Measurements from ENCODE around the gene KRTAP5-2. TPM values are rescaled to one million over a fixed set of nuclear protein-coding genes. Genes with fewer than 3 reads are reported as not detected.

Gene KRTAP5-2
- total and polyA plus RNA-seq, 2 of the 8 experiments (the other 6 are each of a cell fraction or from before 2014, with no cell fraction given): not detected

DNA sequence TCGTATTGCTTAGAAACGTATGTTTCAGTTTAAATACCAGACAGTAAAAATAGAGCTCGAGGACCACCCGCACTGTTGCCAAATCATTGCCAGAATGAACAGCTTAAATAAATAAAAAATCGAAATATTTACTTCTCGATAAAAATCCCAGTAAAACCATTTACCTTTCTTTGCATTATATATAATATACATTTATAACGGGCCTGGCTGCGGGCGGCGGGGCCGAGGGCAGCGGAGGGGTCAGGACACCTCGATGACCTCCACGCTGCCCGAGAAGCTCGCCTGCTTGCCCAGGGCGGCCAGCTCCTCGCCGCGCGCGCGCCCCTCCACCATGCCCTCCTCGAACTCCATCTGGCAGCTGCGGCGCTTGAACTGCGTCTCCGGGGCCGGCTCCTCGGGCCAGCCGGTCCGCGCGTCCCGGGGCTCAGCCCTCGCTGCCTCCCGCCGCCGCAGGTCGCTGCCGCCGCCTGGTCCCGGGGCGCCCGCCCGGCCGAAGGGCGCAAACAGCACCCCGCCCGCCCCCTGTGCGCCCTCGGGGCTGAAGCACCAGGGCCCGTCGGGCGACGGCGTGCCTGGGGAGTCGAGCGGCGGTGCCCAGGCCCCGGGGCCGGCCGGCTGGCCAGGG lies 41.7 kb downstream of the KRTAP5-2 start:
- Histone ChIP-seq H2BK20ac (ENCODE audit: low read length) (no peak overlapping the region), H2BK15ac (ENCODE audit: low read length) (no peak overlapping the region), H4K20me1 (replicated peaks in 1 of 2; ENCODE audit: control insufficient read depth in 1 of 2, insufficient read depth in 2 of 2, low read length in 2 of 2) (peaks cover 2 to 14% of the 10 kb centered on the region in 2 experiments), H4K91ac (replicated peaks; ENCODE audit: insufficient read length, low read length) (no peak overlapping the region), H3K4me1 (replicated peaks in 1 of 4; ENCODE audit: control insufficient read depth in 3 of 4, insufficient read depth in 4 of 4, low read length in 3 of 4) (peaks cover 8 to 47% (median 39%) of the 10 kb centered on the region in 4 experiments), H2BK12ac (ENCODE audit: low read depth, low read length) (no peak overlapping the region), H3K4ac (replicated peaks; ENCODE audit: insufficient read length, low read depth, low read length) (no peak overlapping the region), H3K56ac (replicated peaks; ENCODE audit: insufficient read length, low read depth, low read length) (no peak overlapping the region), H3K36me3 (ENCODE audit: control insufficient read depth in 2 of 4, insufficient read depth in 4 of 4, low read length in 3 of 4) (no peaks in the 10 kb centered on the region; a peak in 1 of 8 replicates), H4K8ac (ENCODE audit: extremely low read depth, insufficient read depth, low read length) (peak overlapping the region; percentile 78; the same call in 1 of the 2 replicates), H3K9ac (replicated peaks in 1 of 4; ENCODE audit: extremely low read depth in 1 of 4, low read depth in 3 of 4, low read length in 3 of 4) (no peak overlapping the region), H3K4me3 (ENCODE audit: extremely low read depth in 1 of 4, insufficient read depth in 2 of 4, low read depth in 3 of 4, low read length in 4 of 4) (peak overlapping the region in 1 of 4 experiments; percentile 48; a peak in 2 of 8 replicates), H2BK120ac (replicated peaks; ENCODE audit: low read depth, low read length) (no peak overlapping the region), H3K79me2 (ENCODE audit: control insufficient read depth in 1 of 2, insufficient read depth in 2 of 2, low read length in 2 of 2) (no peaks in the 10 kb centered on the region), H2AFZ (ENCODE audit: low read length) (no peak overlapping the region), H3K27me3 (replicated peaks in 1 of 4; ENCODE audit: control insufficient read depth in 3 of 4, extremely low read depth in 1 of 4, insufficient read depth in 3 of 4, low read length in 3 of 4) (peaks cover 18 to 55% (median 47%) of the 10 kb centered on the region in 4 experiments), H2AK5ac (ENCODE audit: low read depth, low read length) (no peak overlapping the region), H3K9me3 (ENCODE audit: insufficient read depth in 2 of 2, low read depth in 1 of 2, low read length in 1 of 2) (no peaks in the 10 kb centered on the region), H3K14ac (ENCODE audit: insufficient read length) (no peak overlapping the region), H3K23me2 (ENCODE audit: low read depth, low read length) (peaks cover 3% of the 10 kb centered on the region; the same call in 1 of the 2 replicates), H4K5ac (ENCODE audit: insufficient read length, low read depth, low read length) (no peak overlapping the region), H3K4me2 (ENCODE audit: insufficient read depth in 1 of 2, low read depth in 2 of 2, low read length in 2 of 2) (peak overlapping the region; percentile 43 to 60), H3K18ac (ENCODE audit: extremely low read depth, low read length) (no peak overlapping the region), H2BK5ac (ENCODE audit: low read depth, low read length) (no peak overlapping the region), H3K27ac (ENCODE audit: low read depth, low read length) (no peak overlapping the region), H3K79me1 (ENCODE audit: low read depth, low read length) (no peaks in the 10 kb centered on the region), H3K23ac (ENCODE audit: insufficient read length) (no peak overlapping the region)
- ChIA-PET CTCF (ENCODE audit: partially characterized antibody) (interaction anchor here (0.7 to 9.6 kb wide), 5 partner anchors 10 to 749 kb away, joined by 3 to 140 read pairs (median 34); partner anchors contain the start of gene DUSP8), POLR2A (ENCODE audit: partially characterized antibody) (interaction anchor here (0.7 to 7.0 kb wide), 4 partner anchors 8 to 205 kb away, joined by 3 to 60 read pairs (median 32); no protein-coding TSS in a partner anchor)
- 23% methylated on average over 24 of the region's 63 CpGs; no CpG with 5 or more reads in 1 of the 2 experiments for WGBS, 2 experiments (ENCODE audit: extremely low coverage in 1 of 2, insufficient coverage in 1 of 2, insufficient read length in 1 of 2, insufficient replicate concordance in 2 of 2, low coverage in 1 of 2, low lambda C conversion rate in 2 of 2, missing lambda C conversion rate in 1 of 2)
- DNase-seq (ENCODE audit: low read depth in 1 of 2, low spot score in 2 of 2) (peak in 1 of 2 experiments; percentile 56), FAIRE-seq (no peak)
- TF ChIP-seq KDM5A (IDR thresholded peaks at IDR 0.05; ENCODE audit: low read length) (no peak), SUZ12 (IDR thresholded peaks at IDR 0.05; ENCODE audit: low read length) (peak; percentile 21; the same call in 1 of the 2 replicates), EGR1 (IDR thresholded peaks at IDR 0.05; ENCODE audit: borderline replicate concordance, low read depth, low read length) (no peak), EZH2 (IDR thresholded peaks at IDR 0.05; ENCODE audit: low read depth, low read length, severe bottlenecking) (peak; percentile 19), SP2 (IDR thresholded peaks at IDR 0.05; ENCODE audit: low read length) (no peak), BRCA1 (IDR thresholded peaks at IDR 0.05; ENCODE audit: low read depth, low read length) (no peak), SIX5 (IDR thresholded peaks at IDR 0.05; ENCODE audit: low read depth, low read length) (no peak), CEBPB (IDR thresholded peaks at IDR 0.05; ENCODE audit: low read depth, low read length) (no peak)

All from H1 (cell line).